ENCODE results near the gene CLSTN2.

CLSTN2 gene

GRCh38 chr3:140152851-140153639 is 218.1 kb downstream of the CLSTN2 start:
- DNase-seq (ENCODE audit: low spot score) = no peak

DNA sequence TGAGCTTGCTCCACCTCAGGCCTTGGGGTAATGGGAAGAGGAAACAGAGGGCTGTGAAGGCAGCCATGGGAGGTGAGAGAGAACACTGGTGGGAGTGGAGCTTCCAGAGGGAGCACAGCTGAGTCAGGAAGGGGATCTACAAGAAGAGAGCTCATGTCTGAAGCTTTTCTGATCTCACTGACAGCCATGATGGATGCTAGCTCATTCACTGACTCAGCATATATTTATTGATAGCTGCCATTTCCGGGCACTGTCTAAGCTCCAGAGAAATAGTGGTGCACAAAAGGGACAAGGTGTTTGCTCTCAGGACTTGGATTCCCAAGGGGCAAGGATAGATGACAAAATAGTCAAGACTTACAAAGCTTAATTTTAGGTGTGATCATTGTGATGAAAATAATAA is 218.8 kb downstream of the CLSTN2 start:
- DNase-seq (ENCODE audit: low spot score) = no peak

- DNase-seq (ENCODE audit: low spot score) = no peak
Measured at GRCh38 chr3:140157161-140157560, 222.2 kb downstream of the CLSTN2 start.

- DNase-seq (ENCODE audit: low spot score) = no peak
Measured at GRCh38 chr3:140159646-140160045, 224.7 kb downstream of the CLSTN2 start.

DNA sequence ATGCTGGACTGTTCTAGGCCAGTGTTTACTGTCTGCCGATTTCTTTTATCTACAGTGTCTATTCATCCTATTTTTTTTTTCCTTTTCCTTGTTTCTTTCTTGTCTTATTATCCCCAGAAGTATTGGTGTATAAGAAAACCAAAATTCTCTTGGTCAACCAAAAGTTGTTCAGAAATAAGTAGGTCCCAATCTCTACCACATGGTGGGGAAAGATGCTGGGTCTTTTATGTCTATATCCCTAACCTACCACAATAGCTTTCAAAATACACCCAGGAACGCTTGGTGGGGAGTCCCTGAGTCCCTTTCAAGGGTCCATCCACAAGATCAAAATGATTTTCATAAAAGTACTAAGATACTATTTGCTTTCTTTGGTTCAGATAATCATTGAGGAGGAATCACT is 225.6 kb downstream of the CLSTN2 start:
- DNase-seq (ENCODE audit: low spot score) = no peak

DNA sequence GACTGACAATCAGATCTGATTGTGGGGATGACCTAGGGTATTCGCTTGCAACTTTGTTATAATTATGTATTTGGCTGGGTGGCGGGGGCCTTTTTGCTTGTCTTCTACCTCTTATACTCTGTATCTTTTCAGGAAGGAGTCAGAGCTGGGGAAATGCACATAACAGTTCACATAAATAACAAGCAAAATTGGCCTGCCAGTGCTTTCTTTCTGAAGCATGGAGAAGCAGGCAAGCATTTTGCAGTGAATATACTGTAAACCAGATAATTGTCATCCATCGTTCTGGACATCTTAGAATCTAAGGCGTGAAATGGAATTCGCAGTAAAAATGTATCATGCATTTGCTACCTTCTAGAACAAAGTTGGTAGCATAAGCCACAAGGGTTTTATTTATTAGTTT is 227.6 kb downstream of the CLSTN2 start:
- DNase-seq (ENCODE audit: low spot score) = no peak

DNA sequence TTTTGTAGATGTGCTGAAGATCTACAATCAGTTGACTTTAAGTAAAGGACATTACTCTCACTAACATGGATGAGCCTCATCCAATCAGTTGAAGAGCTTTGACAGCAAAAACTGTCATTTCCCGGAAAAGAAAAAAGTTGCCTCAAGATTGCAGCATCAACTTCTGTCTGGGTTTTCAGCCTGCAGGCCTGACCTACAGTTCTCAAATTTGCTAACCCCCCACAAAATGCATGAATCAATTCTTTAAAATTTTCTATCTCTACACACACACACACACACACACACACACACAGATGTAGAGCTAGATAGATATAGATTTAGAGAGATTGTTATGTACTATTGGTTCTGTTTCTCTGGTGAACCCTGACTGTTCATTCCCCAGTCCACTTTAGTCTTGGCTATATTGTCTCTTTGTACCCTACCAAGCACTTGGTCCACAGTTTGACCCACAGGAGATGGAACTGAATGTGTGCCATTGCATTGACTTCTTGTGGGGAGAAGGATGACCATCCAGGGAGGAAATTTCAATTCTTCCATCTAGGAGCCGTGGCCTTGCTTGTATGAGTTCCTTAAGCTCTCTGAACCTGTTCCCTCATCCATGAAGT is 228.3 kb downstream of the CLSTN2 start:
- no peak for DNase-seq (ENCODE audit: low spot score)

DNA sequence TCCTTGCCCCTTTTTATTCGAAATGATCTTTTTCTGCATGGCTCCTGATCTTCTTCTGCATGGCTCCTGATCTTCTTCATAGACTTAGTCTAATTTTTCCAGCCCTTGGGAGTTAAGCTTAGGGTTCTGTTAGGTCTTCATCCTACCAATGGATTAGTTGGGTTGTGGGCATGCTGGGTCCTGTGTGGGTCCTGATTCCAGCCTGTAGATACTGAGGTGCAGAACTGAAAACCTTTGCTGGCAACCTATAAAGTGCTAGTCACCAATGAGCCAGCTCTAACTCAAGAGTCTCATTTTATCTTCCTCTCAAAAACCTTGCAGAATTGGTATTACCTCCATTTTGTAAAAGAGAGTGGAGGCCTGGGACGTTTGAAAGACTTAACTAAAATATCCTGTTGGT is 229.2 kb downstream of the CLSTN2 start:
- DNase-seq (ENCODE audit: low spot score) = no peak

DNA sequence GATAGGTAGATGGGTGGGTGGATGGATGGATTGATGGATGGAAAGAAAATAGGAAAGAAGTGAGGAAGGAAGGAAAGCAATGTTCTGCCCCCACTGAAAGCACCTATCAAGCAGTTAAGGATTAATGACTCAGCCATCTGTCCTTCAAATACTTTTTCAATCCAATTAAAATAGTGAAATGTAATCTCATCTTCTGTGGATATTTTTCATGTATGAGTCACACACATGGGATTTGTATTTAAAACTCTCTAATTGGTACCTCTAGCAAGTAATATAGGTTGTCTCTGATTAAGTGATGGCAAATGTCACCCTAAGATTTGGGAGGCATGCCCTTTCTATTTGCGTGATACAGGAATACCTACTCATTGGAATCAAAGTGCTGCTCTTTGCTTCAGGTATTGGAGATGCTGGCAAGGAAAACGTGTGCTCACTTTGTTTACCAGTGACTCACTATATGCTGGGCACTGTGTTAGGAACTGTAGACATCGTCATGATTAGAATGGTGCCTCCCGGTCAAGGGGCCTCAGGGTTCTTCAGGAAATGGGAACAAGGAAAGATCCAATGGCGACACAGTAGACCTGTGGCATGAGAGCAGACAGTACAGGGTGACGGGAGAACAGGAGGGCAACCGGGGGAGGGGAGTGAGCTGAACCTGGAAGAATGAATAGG is 230.1 kb downstream of the CLSTN2 start:
- no peak for DNase-seq (ENCODE audit: low spot score)

DNA sequence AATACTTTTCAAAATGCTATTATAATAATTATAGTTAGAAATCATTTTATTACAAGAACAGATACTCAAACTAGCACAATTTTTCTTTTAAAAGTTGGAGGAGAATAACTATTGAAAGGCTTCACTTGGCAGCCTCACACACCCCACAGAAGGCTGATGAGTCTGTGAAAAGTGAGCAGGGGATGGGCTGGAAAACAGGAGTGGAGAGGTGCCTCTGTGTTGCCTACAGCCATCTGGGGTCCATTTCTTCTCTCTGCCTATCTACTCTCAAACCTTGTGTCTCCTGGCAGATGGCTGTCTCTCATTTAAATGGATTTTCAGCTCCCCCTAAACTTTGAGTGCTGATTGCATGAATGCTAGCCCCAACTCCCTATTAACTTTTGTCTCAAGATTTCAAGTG is 230.8 kb downstream of the CLSTN2 start:
- DNase-seq (ENCODE audit: low spot score) = no peak

DNA sequence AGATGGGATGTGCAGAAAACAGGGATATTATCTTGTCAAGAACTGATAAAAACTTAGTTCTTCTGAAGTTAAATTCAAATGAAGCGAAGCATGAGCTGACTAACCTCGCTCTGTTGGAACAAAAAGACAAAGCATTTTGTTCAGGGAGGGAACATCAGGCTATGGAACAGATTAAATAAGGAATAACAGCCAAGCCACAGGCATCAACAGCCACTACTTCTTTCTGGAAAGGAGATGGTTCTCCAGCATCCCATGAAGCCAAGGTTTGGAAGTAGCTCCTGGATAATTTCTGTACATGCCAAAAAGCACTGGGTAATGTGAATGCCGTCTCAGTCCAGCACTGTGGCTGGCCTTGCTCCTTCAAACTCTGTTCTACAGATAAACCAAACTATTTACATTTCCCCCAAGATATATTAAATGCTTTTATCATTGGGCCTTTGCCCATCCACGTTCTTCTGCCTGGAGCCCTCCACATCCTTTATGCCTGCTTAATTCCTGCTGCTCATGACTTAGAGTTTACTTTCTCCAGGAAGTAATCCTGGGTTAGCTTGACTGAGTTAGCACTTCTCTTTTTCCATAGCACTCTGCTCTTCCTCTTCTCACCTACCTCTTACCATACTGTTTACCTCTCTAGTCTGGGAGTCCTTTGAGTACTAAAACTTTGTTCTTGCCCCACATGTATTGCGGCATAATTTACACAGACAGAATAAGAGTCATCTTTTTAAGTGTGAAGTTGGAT is 232.0 kb downstream of the CLSTN2 start:
- no peak for DNase-seq (ENCODE audit: low spot score)

- DNase-seq (ENCODE audit: low spot score) = no peak
Measured at GRCh38 chr3:140167600-140168281, 232.8 kb downstream of the CLSTN2 start.

DNA sequence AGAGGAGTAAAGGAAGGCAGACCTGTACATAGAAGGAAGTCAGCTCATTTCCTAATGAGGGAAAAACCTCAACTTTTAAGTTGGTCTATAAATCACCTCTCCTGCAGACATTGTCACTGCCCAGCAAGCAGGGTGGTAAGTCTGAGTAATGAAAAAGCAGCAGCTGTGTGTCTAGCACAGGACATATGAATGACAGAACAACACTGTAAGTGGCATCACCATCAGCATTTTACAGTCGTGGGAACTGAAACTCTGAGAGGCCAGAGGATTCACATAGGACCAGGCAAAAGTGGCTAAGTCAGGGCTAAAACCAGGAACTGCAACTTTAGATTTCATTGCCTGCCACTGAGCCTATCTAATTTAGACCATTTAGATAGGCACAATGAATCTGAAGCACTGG is 235.6 kb downstream of the CLSTN2 start:
- no peak for DNase-seq (ENCODE audit: low spot score)

DNA sequence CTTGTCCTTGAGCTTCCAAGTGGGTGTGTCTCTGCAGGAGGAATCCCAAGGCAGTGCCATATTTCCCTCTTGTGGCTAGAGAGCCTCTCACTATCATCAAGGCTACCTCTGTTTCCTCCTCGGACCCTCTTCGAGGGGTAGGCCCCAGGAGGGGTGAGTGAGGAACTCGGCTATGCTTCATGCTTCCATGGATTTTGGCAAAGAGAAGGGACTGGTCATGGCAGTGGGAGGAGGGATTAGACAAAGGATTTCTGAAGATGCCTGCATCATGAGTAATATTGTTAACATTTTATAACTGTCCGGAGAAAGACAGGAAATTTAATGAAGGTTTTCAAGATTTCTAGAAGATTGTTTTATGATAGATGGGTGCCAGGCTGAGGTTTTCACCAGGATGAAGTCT is 241.5 kb downstream of the CLSTN2 start:
- no peak for DNase-seq (ENCODE audit: low spot score)

GRCh38 chr3:140177943-140178342 is 243.0 kb downstream of the CLSTN2 start:
- DNase-seq (ENCODE audit: low spot score) = no peak

DNA sequence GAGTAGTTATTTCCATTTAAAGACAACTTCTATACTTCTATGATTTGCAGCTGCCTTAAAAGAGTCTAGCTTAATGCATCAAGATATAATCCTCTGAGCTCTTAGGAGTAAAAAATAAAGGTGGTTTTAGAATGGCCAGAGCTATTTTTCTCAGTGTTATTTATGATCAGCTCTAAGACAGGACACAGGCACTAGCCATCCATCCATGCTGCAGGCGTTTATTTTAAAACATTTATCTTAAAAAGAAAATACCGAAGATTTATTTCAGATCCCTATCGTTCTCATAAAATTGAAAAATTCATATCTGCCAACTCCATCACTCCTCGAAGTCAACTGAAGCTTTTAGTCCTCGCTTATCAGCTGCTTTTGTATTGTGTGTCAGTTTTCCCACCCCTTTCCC is 243.5 kb downstream of the CLSTN2 start:
- no peak for DNase-seq (ENCODE audit: low spot score)

GRCh38 chr3:140180603-140181002 is 245.6 kb downstream of the CLSTN2 start:
- no peak for DNase-seq (ENCODE audit: low spot score)

GRCh38 chr3:140185375-140185774 is 250.4 kb downstream of the CLSTN2 start:
- DNase-seq (ENCODE audit: low spot score) = no peak

GRCh38 chr3:140186421-140186920 is 251.5 kb downstream of the CLSTN2 start:
- peak; percentile 48 for DNase-seq (ENCODE audit: low spot score)

DNA sequence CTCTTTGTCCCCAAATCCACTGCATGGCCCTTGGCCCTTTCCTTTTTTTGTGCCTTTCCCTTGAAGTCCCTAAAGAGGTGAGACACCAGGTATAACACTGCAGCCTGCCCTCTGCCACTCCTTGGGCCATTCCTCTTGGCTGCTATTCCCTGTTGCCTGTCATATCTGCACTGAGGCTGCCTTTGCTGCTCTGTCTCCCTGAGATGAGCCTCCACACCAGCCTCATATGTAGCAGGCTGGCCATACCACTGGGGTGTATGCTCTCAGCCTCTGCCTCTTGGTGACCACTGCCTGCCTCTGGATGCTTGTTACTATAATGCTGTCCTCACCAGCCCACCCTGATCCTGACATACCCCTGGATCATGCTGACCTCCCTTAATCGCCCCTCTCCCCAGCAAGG is 252.0 kb downstream of the CLSTN2 start:
- no peak for DNase-seq (ENCODE audit: low spot score)

GRCh38 chr3:140187656-140188221 is 252.8 kb downstream of the CLSTN2 start:
- peak; percentile 12 for DNase-seq (ENCODE audit: low spot score)

- no peak for DNase-seq (ENCODE audit: low spot score)
Measured at GRCh38 chr3:140188285-140188684, 253.3 kb downstream of the CLSTN2 start.
